HG02798 (cell line): ENCODE measurements around the gene ZDHHC8.

Experiments
- ATAC-seq: cut with Tn5 transposase; IDR thresholded peaks from one replicate; pipeline ENCODE4 v1.9.1; 2021; ENCODE audit warnings: mild to moderate bottlenecking; ENCODE audit not compliant: unreplicated experiment, poor library complexity

The ZDHHC8 gene

DNA sequence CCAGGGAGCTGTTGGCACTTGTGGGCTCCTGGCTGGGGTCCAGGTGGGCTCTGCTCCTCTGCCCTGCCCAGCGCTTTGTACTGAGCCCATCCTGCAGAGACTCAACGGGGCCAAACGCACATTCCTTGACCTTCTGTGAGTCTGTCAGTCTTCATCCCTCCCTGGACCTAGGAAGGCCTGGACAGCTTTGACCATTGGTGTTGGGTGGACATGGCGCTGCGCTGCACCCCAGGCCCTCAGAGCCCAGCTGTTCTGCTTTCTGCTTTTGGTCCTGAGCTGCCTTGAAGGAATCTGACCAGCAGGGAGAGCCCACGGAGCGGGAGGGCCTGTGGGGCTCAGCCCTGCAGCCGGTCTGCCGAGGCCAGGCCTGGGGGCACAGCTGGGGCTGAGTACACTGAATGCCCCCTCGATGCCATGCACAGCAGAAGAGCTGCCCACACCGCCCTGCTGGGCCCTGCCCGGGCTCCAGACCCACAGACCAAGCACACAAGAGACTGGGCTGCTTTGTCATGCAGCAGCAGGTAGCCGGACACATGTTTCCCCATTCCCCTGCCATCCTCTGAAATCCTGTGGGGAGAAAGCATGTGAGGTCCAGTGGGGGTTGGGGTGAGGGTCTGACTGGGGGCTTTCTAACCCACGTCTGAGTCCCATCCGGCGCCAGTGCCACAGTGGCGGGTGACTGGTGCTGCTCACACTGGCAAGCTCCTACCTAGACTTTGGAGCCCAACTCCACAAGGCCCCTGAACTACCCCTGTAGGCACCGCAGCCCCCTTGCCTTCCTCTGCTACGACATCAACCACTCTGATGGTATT lies 43.4 kb downstream of the ZDHHC8 start:
- no peak for ATAC-seq

DNA sequence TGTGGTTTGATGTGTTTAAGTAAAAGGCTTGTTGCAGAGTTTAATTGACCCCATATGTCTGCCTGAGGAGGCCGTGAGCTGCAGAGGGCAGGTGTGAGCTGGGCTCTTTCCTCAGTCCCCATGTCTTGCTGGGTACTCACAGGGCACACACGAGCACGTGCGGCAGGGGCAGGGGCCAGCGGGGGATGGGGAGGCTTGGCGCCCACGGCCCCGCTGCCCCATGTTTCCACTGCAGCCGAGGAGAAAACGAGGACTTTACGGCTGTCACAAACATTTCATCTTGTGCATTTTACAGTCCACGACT lies 43.9 kb downstream of the ZDHHC8 start:
- no peak for ATAC-seq

DNA sequence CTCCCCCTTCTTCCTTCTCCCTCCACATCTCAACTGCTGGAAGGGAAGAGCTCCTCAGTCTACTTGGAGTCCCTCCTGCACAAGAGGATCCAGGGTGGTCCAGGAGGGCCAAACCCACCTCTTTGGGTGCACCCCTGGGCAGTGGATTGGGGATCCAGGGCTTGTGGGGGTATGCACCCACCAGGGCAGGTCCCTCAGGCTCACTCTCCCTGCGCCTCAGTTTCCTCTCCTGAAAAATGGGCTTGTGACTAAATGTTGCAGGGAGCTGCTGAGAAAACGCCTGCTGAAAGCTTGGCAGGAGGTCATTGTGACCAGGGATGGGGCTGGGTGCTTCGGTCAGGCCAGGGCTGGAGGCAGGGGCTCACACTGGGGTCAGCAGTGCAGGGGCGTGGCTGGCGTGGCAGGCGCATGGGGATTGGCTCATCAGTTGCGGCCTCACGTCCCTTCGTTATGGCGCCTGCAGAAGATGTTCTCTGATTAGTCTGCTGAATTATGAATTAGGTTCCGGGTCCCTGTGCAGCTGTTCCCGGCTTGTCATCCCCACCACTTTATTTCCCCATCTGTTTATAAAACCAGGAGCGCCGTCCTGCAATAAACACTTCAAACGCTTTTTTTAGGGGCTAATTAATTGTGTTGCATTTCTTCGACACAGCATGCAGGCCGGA lies 44.9 kb downstream of the ZDHHC8 start:
- no peak for ATAC-seq

DNA sequence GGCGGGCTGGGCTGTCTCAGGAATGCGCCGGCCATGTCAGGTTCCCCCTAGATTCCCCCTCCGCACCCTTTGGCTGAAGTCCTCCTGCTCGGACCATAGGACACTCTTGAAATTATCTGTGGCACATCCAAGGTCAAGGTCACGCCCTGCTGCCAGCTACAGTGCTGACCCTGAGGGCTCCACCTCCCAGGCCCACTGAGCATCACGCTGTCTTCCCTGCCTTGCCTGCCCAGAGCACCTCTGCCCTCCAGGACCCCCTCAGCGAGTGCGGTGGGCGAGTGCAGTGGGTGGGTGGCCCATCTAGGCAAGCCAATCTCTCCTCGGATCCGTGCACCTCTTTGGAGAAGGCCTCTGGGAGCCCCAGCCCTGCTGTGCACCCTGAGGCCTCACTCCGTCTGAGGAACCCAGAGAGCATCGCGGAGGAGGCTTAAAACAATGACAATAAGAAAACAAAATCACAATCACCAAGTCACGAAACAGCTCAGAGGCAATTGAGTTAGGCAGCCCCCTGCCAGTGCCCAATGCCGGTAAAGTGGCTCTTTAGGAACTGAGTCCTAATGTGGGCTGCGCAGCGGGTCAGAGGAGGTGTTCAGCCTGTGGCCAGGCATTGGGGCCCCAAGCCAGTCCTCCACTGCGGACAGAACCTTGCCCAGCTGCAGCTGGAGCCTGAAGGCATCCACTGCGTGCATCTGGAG lies 45.8 kb downstream of the ZDHHC8 start:
- no peak for ATAC-seq

DNA sequence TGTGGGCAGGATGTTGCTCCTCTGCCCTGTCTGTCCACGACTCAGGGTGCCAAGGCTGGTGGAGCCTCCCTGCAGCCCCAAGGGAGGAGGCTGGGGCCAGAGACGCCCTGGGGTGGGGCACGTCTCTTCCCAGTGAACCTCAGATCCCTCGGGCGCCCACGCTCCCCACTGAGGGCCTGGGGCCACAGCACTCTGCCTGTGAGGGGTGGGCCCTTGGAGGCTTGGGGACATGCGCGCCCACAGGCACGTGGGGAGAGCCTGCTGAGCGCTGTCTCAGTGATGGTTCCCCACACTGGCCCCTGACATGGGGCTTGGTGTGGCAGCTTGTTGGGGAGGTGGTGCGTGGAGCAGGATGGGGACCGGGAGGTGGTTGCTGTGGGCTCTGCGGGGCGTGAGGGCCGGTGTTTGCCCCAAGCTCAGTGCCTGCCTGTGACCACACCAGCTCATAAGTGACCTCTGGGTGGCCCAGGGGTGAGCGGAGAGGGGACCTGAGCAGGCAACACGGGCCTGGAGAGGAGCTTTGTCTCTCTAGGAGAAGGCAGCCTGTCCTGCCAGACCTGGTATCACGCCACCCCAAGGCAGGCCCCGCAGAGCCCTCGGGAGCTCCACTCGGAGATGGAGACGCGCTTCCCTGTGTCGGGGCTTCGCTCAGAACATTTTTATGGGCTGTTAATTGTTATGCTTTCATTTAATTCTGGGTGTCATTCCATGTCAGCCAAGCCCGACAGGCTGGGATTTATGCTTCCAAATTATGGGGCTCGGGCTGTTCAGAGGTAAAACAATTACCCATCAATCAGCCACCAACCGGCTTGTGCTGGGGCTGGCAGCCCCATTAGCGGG lies 46.7 kb downstream of the ZDHHC8 start:
- no peak for ATAC-seq

DNA sequence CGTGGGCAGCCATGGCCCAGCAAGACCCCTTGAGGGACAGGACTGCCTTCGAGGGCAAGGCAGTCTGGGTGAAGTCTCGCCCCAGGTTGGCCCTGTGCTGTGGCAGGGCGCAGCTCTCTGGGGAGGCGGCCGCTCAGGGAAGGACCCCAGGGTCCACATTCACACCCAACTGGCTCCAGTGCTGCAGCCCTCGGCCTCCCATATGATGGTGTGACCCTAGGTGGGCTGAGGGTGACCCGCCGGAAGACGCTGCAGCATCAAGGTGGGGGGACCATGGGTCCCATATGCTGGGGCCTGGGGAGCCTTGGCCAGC lies 47.3 kb downstream of the ZDHHC8 start:
- no peak for ATAC-seq

DNA sequence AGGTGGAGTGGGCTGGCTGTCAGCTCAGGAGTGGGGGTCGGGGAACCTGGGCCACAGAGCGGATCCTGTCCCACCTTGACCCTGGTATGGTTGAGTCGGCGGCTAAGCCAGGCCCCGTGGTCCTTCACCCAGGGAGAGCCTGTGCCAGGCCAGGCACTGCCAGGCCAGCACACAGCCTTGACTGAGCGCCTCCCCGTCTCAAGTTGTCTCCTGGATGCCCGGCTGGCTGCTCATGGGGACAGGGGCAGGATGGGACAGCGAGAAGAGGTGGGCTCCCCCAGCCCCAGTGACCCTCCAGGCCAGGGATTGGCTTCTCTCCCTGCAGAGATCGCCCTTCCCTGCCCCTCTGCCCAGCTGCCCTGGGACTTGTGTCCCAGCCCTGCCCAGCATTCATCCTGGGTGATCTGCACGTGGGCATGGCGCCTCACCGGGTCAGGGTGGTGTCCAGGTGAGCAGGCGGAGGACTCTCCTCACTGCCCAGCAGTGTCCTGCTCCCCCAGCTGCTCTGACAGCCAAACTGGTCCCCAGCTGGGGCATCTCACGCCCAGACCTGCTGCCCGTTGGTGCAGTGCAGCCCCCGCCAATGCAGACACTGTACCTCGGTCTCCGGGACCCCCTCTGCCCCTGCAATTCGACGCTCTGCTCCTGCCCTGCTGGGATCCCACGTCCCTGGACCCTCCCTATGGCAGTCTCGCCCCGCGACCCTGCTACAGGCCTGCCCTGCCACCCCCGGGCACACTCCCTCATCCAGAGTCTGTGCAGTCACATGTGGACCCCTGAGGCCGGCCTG lies 48.0 kb downstream of the ZDHHC8 start:
- no peak for ATAC-seq

DNA sequence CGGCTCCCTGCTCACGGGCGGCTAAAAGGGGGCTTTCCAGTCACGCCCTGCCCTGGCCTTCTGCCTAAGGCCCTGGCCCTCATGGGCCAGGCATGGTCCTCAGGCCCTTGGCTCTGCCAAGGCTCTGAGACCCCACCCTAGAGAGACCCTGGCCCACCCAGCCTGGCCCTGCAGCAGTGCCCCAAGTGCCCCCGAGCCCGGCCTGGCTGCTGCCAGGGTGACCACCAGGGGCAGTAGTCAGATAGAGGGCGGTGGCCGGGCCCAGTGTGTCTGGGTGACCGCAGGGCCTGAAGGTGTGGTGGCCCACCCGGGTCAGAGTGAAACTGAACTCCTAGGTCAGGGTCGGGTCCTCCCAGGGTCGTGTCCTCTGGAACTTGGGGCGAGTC lies 48.6 kb downstream of the ZDHHC8 start:
- no peak for ATAC-seq

DNA sequence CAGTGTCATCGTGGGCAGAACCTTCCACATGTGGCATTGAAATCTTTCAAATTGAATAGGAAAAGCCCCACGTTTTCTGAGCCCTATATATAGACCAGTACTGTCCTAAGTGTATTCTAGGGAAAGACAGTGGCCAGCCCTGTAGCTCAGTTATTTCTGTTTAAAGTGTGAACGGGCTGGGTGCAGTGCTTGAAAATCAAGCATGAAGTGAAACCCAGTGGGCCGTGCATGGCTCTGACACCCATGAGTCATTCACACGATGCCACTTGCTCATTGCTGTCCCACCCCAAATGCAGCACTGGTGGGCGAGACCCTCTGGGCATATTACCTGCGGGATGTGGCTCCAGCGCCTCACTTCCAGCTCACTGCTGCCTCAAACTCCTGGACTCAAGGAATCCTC lies 49.0 kb downstream of the ZDHHC8 start:
- ATAC-seq, result no peak

DNA sequence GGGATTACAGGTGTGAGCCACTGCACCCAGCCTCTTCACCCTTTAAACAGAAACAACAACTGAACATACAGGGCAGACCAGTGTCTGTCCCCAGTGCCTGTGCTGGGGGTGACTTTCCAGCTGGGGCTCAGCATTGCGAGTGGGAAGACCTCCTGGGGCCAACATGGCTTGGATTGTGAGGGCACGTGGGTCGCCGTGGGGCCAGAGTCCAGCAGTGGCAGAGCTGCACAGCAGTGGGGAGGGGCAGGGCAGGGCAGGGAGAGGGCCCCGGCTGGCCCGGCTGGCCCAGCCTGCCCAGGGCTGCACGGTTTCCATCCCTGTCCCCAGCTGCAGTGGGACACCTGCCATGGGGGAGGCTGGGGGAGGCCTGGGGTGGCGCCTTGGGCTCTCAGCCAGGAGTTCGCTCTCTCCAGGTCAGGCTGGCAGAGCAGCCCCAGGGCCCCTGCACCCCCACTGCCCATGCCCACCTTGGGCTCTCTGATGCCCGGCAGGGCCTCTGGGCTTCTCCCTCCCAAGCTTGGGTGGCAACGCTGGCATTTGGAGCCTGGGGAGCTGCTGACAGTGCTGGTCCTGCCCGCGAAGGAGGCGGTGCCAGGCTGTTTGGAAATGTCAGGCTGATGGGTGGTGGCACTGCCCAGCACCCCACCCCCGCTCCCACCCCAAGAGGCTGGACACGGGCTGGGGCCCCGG lies 49.7 kb downstream of the ZDHHC8 start:
- no peak for ATAC-seq

DNA sequence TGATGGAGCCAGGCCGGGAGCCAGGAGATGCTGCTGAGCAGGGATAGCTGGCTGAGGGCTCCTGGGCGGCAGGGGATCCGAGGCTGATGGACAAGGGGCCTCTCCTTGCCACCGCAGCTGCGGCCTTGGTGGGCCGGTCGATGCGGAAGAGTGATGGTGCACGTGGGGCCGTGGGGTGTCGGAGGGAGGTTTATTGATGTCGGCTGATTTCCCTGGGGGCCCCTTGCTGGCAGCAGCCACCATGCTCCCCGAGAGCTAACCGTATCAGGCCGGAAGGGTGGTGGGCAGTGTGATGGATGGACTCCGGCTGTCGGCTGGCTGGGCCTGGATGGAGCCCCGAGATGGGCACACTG lies 50.3 kb downstream of the ZDHHC8 start:
- no peak for ATAC-seq

DNA sequence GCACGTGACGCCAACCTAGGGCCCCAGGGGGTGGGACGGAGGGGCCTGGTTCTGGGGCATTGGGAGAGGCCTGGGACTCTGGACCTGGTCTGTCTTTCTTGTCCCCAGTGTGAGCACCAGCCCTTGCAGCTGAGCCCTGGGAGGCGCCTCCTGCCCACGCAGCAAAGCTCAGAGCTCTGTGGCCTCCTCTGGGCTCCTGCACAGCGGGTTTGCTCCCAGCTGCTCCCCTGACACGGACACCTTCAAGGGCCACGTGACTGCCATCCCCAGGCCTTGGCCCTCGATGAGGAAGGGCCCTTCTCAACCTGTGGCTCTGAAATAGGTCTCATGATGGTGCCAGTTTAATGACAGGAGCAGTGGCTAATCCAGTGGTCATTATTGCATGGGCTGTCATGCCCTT lies 50.8 kb downstream of the ZDHHC8 start:
- no peak for ATAC-seq

DNA sequence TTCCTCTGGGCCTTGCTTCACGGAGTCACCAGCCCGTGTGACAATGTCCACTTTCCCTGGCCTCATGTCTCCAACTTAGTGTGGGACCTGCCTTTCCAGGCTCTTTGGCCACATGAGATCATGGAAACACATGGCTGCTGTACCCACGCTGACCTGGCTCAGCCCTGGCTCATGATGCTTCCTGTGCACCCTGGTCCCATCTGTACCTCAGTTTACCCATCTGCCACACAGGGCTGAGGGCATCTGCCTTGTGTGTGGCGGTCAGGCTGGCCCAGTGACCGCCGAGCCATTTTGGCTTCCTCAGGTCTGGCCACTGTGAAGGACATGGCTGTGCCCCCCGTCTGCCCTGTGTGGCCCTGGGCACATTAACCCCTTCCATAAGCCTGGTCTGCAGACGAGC lies 51.5 kb downstream of the ZDHHC8 start:
- no peak for ATAC-seq

DNA sequence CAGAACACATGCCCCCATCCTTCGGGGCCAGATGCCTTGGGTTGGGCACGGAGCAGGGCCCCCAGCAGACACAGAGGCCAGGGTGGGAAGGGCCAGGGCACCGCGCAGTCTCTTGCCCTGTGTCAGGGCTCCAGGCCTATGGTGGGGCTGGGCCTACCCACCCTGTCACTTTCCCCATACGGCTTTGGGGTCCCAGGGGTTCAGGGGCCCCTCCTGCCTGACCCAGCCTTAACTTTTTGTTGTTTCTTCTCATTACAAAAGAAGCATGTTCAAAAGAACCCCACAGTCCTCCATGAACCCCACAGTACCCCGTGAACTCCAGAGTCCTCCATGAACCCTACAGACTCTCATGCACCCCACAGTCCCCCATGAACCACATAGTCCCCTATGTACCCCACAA lies 52.2 kb downstream of the ZDHHC8 start:
- no peak for ATAC-seq

DNA sequence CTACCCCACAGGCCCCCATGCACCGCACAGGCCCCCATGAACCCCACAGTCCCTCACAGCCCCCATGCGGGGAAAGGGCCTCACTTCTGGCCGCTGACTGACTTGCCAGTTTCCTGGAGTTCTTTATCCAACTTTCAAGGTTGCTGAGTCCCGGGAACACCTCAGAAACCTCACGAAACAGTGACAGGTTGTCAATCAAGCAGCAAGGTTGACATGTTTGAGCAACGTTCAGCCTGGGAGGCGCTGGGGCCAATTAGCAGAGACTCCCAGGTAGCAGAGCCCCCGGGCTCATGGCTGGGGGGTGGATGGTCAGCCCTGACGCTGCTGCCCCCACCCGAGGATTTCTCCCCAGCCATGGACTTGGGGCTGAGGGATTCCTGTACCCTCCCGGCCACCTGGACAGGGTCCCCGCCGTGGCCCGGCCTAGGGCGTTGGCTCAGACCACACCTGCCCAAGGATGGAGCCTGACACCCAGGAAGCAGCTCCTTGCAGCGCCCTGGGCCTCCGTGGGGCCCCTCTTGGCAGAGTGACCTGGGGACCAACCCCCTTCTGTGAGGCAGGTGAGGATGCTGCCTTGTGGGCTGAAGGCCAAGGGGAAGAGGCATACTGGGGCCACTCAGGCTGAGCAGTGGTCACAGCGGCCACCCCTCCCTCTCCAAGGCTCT lies 53.0 kb downstream of the ZDHHC8 start:
- no peak for ATAC-seq

DNA sequence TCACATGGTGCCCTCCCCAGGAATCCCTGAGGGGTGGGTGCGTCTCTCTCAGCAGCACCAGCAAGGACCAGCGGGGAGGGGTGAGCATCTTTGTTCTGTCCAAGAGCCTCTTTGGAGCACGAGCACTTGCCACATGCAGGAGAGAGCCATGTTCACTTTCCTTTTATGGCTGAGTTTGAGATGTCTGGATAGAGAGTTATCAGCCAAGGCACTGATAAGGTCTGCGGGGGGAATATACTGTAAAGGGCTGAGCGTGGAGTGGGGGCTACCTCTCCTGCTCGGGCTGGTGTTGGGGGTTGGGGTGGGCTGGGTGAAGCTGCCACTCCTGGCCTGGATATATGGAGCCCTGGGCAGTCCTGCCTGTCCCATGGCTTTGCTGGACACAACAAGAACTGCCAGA lies 54.1 kb downstream of the ZDHHC8 start:
- ATAC-seq, result no peak

DNA sequence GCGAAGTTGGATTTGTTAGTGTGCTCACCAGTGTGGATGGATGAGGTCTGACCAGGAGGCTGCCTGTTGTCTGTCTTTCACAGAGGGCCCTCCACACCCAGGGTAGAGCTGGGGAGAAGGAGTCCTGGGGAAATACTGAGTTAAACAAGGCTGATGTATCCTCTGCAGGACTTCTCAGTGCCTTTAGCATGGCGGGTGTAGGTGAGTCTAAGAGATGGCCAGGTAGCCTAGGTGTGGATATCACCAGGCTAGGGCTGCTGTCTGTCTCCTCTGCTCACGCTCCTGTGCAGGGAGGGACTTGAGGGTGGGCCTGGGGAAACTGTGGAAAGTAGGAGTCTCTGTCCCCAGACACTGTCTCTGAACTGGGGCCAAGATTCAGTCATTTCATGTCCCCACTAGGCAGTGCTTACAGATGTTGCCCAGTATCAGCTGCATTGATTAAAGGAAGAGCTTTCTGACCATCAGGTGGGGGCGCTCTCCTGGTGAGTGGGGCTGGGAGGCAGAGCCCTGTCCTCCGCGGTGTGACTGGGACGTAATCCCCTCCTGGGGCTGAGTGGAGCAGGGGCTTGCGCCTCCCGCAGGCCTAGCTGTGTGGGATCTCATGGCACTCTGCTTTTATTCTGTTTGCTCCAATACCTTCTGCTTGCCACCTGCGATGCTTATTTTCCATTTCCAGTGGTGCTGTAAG lies 54.7 kb downstream of the ZDHHC8 start:
- no peak for ATAC-seq

DNA sequence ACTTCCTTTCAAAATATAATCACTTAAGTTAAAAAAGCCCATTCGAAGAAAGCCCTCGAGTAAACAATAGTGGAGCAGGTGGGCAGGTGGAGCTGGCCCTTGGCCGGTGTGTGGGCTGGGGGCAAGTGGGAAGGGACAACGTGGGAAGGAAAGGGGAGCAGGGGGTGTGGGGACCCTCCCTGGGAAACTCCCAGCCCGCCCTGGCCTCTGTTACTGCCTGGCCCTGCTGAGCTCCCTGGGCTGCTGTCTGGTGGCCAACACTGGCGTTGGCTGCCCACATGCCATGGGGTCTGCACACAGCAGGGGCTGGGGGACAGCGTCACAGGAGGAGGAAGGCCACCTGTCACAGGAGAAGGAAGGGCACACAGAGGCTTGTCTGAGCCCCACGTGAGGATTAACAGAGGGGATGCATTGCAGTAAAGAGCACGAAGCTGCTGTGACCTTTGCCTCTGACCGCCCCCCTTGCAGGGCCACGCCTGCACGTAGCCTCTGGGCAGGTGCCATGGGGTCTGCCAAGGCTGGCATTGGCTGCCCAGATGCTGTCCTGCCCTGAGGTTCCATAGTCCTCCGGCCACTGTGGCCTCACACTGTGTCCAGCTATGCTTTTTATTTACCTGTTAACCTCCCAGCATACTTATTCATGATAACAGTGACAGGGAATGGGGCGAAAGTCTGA lies 55.4 kb downstream of the ZDHHC8 start:
- no peak for ATAC-seq
